HL-60/S4 treated with retinoic acid at 250 ng/mL for 4 days and 3 days (cell line): ENCODE results near the gene RPL10.

Experiments
- in situ Hi-C: fragments of 300-500 bp; cut with MboI; formaldehyde crosslinking; loops from 2 replicates; pipeline ENCODE4 v1.7.0; 2022; ENCODE audit warnings: low sequenced_read_pairs

The RPL10 gene

DNA sequence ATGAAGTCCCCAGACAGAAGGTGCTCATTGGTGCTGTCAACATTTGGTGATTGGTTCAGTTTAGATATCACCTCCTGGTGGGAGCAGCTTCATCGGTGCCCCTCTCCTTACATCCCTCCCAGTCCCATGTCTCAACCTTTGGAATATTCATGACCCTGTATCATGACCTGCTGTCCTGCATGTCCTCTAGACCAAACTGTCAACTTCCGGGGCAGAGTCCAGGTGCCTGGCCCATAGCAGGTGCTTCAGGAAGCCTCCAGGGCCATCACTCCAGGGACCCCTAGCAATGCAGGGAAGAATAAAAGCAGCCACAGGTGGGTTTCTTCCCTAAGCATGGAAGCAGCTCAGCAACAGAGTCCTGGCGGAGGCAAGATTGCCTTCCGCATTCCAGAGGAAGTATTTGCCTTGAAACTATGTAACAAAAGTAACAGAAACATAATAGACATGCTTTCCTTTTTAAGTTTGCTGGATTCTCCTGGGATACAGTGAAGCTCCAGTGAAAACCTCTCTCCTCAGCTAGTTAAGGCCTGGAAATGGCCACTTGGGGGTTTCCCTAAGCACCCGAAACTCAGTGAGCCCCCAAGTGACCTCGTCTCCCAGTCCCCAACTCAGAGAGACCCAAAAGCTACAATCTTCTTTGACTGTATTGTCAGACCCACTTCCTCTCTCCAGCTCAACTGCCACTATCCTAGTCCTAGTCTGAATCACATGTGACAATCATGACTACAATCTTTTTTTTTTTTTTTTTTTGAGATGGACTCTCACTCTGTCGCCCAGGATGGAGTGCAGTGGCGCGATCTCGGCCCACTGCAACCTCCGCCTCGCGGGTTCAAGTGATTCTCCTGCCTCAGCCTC is 29.0 kb downstream of the RPL10 start:
- in situ Hi-C loops = no loop called here

DNA sequence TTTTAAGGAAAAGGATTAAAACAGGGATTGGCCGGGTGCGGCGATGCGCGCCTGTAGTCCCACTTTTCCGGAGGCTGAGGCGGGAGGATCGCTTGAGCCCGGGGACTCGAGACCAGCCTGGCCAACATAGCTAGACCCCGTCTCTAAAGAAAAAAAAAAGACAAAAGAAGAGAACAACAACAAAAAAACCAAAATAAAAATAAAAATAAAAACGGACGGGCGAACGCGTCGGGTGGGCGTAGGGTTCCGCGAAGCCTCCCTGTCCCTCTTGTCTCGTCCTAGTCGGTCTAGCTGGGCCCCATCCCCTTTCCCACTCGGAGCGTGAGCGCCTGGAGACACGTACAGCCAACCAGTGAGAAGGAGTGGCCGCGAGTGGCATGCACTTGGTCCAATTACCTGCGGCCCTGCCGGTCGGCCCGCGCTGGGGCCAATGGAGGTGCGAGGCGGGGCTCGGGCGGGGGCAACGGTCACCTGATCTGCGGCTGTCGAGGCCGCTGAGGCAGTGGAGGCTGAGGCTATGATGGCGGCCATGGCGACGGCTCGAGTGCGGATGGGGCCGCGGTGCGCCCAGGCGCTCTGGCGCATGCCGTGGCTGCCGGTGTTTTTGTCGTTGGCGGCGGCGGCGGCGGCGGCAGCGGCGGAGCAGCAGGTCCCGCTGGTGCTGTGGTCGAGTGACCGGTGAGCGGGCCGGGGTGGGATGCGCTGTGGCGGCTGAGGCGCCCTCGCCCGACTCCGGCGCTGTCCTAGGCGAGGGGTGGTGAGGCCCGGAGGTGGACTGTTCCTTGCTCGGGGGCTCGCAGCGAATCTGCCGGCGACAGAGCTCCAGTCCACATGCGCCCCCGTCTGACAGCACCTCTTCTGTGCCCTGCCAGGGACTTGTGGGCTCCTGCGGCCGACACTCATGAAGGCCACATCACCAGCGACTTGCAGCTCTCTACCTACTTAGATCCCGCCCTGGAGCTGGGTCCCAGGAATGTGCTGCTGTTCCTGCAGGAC is 30.3 kb downstream of the RPL10 start, which contains the start of gene ATP6AP1:
ATP6AP1 (plus strand) TSS at position 502 of the 996 bp plus-strand sequence; CDS start at position 518, 16 bp downstream.
- in situ Hi-C loops = no loop called here

DNA sequence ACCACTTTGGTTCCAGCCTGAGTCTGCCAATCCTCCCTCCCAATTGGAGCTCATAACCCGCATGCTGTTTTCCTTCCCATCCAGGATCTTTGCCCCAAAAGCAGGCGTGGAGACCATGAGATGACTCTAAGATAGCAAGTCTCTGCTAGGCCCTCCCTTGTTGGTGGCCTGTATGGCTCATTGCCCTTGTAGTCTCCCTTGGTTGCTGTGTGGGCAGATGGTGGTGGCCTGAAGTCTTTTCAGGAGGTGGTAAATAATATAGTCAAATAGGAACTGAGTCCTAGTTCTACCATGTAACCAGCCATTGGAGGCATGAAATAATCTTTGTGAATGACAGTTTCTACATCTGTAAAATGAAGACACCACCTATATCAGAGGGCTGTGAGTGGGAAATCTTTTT is 31.5 kb downstream of the RPL10 start:
- in situ Hi-C loops = no loop called here

DNA sequence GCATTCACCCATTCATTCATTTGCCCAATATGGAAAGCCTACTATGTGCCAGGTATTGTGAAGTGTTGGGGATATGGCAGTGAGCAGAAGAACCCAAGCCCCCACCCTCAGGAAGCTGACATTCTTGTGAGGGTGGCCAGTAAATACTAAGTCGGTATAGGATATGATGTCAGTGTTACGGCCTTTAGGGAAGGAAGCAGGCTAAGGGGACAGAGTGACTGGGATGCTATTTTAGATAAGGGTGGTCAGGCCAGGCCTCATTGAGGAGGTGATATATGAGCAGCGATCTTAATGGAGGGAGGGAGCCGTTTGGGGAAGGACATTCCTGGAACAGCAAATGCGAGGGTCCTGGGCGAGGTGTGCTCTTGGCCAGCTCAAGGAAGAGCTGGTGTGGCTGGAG is 32.3 kb downstream of the RPL10 start:
- in situ Hi-C loops = no loop called here

DNA sequence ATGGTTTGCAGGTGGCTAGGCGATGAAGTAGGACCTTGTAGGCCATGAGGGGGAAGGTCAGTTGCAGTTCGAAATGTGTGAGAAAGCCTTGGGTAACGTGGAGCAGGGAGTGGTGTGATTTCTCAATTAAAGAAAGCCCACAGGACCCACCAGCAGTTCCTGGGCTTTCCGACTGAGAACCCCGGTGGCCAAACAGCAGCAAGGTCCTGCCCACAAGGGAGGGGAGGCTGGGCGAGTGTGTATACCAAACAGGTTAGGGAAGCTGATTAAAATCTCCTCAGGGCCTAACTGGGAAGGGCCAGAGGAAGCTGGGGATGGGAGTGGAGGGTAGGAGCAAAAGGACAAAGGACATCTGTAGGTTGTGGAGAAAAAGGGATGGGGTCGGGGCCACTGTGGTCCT is 32.7 kb downstream of the RPL10 start:
- in situ Hi-C loops = no loop called here

DNA sequence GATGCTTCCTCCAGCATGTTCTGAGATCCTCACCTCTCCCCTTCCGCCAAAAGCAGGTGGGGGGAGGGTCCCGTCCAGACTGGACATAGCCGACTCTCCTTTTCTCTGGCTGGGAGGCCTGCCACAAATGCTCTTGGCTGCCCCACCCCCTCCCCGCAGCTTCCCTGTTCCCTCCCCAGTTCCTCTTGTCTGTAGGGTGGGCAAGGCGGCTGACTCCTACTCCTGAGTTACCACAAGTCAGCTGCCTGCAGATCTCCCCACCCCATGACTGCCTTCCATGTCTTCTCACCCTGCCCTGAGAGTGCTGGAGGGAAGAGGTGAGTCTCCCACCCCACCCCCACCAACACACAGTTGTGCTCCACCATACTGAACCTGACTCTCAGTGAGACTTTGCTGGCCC is 33.2 kb downstream of the RPL10 start:
- in situ Hi-C loops = no loop called here

DNA sequence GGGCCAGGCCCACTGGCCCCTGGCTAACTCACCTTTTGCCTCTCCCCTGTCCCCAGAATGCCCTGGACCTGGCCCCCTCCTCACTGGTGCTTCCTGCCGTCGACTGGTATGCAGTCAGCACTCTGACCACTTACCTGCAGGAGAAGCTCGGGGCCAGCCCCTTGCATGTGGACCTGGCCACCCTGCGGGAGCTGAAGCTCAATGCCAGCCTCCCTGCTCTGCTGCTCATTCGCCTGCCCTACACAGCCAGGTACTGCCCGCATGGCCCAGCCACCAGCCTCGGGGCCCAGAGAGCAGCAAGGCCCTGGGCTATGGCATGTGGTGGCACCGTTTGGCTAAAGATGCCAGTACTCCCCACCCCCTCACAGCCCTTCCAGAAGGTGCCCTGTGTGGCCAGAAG is 34.0 kb downstream of the RPL10 start:
- in situ Hi-C loops = no loop called here

DNA sequence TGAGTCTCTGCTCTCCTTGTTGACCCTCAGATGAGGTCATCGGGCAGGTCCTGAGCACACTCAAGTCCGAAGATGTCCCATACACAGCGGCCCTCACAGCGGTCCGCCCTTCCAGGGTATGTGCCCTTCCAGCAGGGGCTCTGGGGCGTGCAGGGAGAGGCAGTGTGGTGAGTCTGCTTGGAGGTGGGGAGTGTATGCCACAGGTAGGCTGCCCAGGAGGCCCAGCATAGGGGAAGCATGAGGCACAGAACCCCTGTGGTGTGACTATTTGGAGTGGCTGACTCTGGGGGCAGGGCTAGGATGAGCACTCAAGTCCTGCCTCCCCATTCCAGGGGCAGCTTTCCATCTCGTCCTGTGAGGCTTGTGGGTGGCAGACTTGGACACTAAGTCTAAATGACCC is 35.4 kb downstream of the RPL10 start:
- in situ Hi-C loops = no loop called here

DNA sequence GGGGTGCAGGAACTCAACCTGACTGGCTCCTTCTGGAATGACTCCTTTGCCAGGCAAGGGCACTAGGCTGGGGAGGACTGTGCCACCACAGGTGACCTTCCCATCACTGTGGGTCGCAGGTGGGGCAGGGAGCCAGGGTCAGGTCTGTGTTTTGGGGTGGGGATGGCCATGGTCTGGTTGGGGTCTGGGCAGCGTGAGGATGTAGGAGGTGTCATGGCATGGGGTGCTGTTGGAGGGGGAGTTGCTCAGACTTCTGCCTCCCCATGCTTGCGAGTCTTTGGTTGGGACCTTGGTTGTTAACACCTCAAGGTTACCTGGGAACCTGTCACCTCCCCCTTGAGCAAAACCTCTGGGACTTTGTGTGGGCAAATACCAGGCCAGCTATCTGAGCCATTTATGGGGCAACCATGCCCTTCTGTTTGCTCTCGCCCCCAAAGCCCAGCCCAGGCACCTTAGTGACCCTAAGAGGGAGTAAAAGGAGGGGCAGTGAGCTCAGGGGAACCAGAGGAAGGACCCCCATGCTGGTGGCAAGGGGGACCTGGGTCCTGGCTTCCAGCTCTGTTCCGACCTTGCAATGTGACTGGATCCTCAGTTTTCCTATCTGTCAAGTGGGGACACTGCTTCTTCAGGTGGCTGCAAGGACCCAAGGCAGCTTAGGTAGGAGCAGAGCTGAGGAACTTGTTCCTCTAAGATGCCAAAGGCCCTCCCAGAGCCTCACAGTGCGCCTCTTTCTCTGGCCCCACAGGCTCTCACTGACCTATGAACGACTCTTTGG is 36.4 kb downstream of the RPL10 start:
- in situ Hi-C loops = no loop called here

DNA sequence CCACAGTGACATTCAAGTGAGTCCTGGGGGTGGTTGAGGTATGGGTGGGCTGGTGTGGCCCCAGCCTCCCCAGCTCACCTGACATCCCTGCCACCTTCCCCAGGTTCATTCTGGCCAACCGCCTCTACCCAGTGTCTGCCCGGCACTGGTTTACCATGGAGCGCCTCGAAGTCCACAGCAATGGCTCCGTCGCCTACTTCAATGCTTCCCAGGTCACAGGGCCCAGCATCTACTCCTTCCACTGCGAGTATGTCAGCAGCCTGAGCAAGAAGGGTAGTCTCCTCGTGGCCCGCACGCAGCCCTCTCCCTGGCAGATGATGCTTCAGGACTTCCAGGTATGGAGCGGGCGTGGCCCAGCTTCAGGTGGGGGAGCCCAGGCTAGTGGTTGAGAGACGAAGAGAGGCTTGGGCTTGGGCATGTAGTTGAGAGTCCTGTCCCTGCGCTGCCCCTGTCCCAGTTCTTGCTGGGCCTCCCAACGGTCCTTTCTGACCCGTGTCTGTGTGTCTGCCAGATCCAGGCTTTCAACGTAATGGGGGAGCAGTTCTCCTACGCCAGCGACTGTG is 37.1 kb downstream of the RPL10 start:
- in situ Hi-C loops = no loop called here

DNA sequence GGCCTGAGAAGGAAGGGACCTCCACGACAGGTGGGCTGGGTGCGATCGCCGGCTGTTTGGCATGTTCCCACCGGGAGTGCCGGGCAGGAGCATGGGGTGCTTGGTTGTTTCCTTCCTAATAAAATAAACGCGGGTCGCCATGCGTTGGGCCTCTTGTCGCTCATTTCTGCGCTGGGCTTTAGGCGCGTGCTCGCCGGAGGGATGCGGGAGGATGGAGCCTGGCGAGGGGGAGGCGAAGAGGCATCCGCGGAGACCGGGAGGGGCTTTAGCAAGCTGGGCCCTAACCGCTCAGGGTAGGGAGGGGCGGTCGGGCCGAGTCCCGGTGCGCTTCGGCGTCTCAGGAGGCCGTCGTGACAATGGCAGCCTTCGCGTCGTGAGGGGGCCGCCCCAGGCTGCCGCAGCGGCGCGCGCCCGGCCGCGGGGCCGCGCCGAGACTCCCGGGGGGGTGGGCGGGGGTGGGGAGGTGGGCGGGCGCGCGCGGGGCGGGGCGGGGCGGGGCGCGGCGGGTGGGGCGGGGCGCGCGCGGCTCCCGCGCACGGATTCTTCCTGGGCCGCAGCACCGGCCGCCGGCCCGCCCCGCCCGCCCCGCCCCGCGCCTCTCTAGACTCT is 38.3 kb downstream of the RPL10 start:
- in situ Hi-C loops = no loop called here

DNA sequence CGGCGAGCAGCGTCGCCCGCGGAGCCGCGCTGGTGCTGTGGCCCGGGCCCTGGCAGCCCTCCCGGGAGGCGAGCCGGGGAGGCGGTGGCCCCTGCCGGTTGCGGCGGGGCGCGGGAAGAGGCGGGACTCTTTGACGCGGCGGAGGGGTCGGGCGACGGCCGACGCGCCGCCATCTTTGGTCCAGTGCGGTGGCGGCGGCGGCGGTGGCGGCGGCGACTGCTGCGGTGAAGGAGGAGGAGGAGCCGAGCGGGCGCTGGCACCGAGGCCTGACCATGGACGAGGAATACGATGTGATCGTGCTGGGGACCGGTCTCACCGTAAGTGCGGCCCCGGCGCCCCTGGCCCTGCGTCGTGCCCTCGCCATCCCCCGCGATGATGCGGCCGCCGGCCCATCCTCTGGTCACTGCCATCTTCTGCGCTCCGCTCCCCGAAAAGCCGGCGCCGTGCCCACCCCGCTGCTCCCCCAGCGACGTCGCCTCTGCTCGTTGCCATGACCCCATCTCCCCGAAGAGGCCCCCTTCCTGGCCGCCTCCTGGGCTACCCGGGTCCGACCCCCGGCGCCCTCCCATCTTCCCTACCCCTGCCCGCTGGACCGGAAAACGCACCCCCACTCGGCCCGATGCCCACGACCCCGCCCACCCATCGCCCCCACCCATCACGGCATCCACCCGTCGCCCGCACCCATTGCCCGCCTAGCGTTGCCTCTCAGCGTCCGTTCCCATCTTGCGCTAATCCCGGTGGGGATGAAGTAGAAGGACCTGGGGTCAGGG is 39.0 kb downstream of the RPL10 start, which contains the start of gene GDI1:
GDI1 (plus strand) TSS at position 172 of the 770 bp plus-strand sequence; CDS start at position 273, 101 bp downstream.
- in situ Hi-C loops = no loop called here

DNA sequence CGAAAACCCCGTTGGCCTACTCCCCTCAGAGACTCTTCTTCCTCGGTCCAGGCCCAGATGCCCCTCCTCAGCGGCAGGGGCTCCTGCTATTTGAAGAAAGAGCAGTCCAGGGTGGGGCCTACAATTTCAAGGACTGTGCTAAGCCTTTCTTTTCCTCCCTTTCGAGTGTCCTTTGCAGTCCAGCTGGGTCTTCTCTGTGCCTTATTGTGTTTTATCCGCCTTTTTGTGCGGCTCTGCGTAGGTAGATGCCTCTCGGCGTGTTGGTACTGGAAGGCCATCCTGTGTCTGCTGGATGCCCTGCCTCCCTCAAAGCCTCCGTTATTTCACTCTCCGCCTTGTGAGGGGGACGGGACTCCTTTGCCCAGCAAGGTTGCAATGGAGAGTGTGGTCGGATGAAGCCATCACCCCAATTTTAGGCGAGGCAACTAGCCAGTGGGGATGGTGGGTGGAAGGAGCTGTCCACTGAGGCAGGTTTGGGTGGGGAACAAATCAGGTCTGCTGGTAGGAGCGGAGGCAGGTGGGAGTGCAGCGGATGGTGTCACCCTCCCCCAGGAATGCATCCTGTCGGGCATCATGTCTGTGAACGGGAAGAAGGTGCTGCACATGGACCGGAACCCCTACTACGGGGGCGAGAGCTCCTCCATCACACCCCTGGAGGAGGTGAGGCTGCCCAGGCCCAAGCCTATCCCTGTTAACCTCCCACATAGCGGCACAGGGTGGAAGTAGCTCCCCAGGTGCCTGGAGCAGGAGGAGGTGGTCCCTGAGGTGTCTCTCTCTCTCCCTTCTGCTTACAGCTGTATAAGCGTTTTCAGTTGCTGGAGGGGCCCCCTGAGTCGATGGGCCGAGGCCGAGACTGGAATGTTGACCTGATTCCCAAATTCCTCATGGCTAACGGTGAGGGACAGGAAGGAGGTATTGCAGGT is 40.1 kb downstream of the RPL10 start:
- in situ Hi-C loops = no loop called here

DNA sequence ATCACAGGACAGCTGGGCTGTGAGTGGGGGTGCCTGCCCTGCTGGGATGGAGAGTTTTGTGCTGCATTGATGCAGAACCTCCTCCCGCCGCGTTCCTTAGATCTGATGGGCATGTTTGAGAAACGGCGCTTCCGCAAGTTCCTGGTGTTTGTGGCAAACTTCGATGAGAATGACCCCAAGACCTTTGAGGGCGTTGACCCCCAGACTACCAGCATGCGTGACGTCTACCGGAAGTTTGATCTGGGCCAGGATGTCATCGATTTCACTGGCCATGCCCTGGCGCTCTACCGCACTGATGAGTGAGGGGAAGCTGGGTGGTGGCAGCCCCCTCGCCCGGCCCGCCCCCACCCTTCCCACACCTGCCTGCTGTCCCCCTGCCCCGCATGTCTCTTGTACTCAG is 41.7 kb downstream of the RPL10 start:
- in situ Hi-C loops = no loop called here

DNA sequence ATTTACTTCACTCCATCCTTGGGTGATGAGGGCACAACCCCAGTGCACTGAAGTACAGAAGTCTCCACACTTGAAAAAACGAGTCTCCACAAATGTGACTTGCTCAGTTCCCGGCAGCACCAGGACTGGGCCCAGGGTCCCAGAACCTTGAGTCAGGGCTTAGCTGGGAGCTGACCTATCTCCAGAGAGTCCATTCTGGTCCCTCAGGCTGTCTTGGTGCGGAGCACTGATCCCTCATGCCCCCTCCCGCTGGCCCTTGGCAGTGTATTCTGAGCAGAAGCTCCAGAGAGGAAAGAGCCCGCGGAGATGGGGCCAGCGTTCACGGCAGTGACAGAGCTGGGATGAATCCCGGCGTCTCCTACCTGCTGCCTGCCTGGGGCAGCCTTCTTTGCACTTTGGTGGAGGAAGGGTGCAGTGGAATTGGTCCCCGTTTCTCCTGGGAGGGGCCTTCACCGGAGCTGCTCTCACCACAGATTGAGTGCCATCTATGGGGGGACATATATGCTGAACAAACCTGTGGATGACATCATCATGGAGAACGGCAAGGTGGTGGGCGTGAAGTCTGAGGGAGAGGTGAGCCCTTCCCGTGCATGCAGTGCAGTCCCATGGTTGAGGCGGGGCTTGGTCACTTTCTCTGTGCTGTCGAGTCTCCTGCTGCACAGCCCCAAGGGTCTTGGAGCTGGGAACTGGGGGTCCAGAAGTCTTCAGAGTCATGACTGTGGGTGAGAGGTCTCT is 42.6 kb downstream of the RPL10 start:
- in situ Hi-C loops = no loop called here

DNA sequence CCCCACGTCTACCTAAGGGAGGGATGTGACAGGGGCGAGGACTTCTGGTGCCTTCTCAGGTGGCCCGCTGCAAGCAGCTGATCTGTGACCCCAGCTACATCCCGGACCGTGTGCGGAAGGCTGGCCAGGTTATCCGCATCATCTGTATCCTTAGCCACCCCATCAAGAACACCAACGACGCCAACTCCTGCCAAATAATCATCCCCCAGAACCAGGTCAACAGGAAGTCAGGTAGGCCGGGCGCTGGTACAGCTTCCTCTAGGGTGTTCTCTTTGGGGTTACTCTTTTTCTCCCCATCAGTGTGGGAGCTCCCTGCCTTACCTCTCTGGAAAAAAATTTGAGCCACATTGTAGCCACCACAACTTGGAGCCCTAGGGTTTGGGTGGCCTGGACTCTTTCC is 43.4 kb downstream of the RPL10 start:
- in situ Hi-C loops = no loop called here

DNA sequence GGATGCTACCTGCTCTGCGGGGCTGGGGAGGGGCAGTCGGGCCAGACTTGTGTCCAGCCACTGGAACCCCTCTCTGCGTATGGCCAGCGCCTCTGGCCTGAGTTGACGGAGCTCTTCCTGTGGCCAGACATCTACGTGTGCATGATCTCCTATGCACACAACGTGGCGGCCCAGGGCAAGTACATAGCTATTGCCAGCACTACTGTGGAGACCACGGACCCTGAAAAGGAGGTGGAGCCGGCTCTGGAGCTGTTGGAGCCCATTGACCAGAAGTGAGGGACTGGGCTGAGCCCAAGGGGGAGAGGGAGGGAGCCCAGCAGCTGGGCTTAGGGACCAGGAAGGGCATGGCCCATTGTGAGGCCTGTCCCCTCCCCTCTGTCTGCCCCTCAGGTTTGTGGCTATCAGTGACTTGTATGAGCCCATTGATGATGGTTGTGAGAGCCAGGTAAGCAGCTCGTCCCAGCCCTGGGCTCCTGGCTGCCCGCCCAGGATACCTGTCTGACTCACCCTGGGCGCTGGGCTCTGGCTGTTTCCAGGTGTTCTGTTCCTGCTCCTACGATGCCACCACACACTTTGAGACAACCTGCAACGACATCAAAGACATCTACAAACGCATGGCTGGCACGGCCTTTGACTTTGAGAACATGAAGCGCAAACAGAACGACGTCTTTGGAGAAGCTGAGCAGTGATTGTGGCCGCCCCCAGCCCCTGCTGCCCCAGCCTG is 44.0 kb downstream of the RPL10 start:
- in situ Hi-C loops = no loop called here
